Measurements from ENCODE around the gene TSPOAP1.

DNA sequence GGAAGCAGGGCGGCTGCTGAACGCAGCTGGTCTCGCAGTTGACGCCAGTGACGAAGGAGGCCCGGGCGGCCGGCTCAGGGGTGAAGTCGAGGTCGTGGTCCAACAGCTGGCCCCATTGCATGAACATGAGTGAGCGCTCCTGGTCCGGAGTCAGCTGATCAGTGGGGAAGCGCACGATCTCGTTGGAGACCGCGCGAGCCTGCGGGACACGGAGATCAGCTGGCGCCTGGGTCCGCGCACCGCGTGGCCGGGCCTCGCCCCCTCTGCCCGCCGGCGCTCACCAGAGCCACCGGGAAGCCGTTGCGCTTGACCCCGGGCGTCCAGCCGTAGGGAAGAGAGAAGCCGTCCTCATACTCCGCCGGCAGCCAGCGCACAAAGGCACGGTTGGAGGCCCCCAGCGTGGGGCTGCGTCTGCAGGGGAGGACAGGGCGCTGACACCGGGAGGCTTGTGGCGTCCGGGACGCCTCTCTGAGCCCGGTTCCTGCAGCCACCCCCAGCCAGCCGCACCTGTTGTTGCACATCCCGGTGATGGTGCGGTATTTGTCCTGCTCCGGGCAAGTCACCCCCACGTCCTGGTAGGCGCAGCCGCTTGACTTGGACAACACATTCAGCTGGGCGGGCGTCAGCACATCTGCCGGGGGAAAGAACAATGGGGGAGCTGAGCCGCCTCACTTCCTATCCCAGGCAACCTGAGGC, 49.4 kb downstream of the TSPOAP1 start:
- TF ChIP-seq CTCF (IDR thresholded peaks at IDR 0.05; ENCODE audit: insufficient read depth, low read length, poor library complexity, severe bottlenecking) (no peak), EZH2phosphoT487 (conservative IDR thresholded peaks at IDR 0.05; ENCODE audit: low read length) (no peak)
